OCI-LY7 (cell line): Measurements from ENCODE around the gene RBM19. TPM values are rescaled to one million over a fixed set of nuclear protein-coding genes. Genes with fewer than 3 reads are reported as not detected.

Experiments
- BruUV-seq: library from RNA; stranded (reverse); fragments of 400-500 nt; replicated peaks from 2 replicates; lab custom pipeline; 2021; lab: Mats Ljungman, UMichigan
- CTCF ChIA-PET: fragments of 300-600 bp; sonication (Branson Sonifier 250); formaldehyde crosslinking; loops from one replicate; lab custom pipeline; 2022; ENCODE audit warnings: antibody characterized with exemption; ENCODE audit not compliant: unreplicated experiment; lab: Charles Lee
- POLR2A ChIA-PET: fragments of 300-600 bp; sonication (Branson Sonifier 250); formaldehyde crosslinking; loops from one replicate; lab custom pipeline; 2022; ENCODE audit warnings: antibody characterized with exemption; lab: Charles Lee
- DNase-seq: peaks from one replicate; pipeline ENCODE4 v3.0.0-alpha.2; 2015; ENCODE audit warnings: low spot score
- H2AFZ ChIP-seq: fragments of 200-600 bp; sonication (generic), shearing (Covaris generic); 2 replicates; pipeline ENCODE4 v1.6.1; 2014; ENCODE audit warnings: mild to moderate bottlenecking, antibody characterized with exemption, low read length, moderate library complexity
- H3K27ac ChIP-seq: fragments of 200-600 bp; sonication (generic); 2 replicates; pipeline ENCODE4 v1.5.1; 2014; ENCODE audit warnings: mixed run types, low read depth, mild to moderate bottlenecking, moderate library complexity, low read length, inconsistent platforms; ENCODE audit not compliant: poor library complexity, severe bottlenecking
- H3K36me3 ChIP-seq: fragments of 200-600 bp; sonication (generic); 2 replicates; pipeline ENCODE4 v1.6.1; 2014; ENCODE audit warnings: mild to moderate bottlenecking, antibody characterized with exemption, low read length, moderate library complexity, mixed read lengths; ENCODE audit not compliant: insufficient read depth
- H3K4me1 ChIP-seq: fragments of 200-600 bp; sonication (generic); 2 replicates; pipeline ENCODE4 v1.5.1; 2014; ENCODE audit warnings: mild to moderate bottlenecking, low read length; ENCODE audit not compliant: insufficient read depth, poor library complexity, severe bottlenecking
- H3K4me2 ChIP-seq: fragments of 200-600 bp; sonication (generic); 2 replicates; pipeline ENCODE4 v1.6.1; 2014; ENCODE audit warnings: mild to moderate bottlenecking, low read length
- H3K4me3 ChIP-seq: fragments of 200-600 bp; sonication (generic); 2 replicates; pipeline ENCODE4 v1.5.1; 2014; ENCODE audit warnings: mild to moderate bottlenecking, low read depth, low read length; ENCODE audit not compliant: poor library complexity, severe bottlenecking
- H3K79me2 ChIP-seq: fragments of 200-600 bp; sonication (generic); 2 replicates; pipeline ENCODE4 v1.6.1; 2016; ENCODE audit warnings: low read depth, mild to moderate bottlenecking, low read length, moderate library complexity, mixed read lengths; ENCODE audit not compliant: insufficient read depth
- H3K9me2 ChIP-seq: fragments of 200-600 bp; sonication (generic); 2 replicates; pipeline ENCODE4 v1.6.1; 2016; ENCODE audit warnings: mild to moderate bottlenecking, low read length, mixed read lengths; ENCODE audit not compliant: insufficient read depth
- H3K9me3 ChIP-seq: fragments of 200-600 bp; sonication (generic); 2 replicates; pipeline ENCODE4 v1.6.1; 2014; ENCODE audit warnings: mild to moderate bottlenecking, mixed run types, low read length, mixed read lengths
- H4K20me1 ChIP-seq: fragments of 200-600 bp; sonication (generic); 2 replicates; pipeline ENCODE4 v1.6.1; 2014; ENCODE audit warnings: mild to moderate bottlenecking, antibody characterized with exemption, low read length, moderate library complexity, mixed read lengths; ENCODE audit not compliant: insufficient read depth
- EZH2phosphoT487 ChIP-seq: fragments of 200-600 bp; sonication (generic); IDR thresholded peaks from 2 replicates; pipeline ENCODE4 v1.6.1; 2018; ENCODE audit warnings: low read depth, borderline replicate concordance, mild to moderate bottlenecking, mixed run types, antibody characterized with exemption, low read length, moderate library complexity, mixed read lengths
- intact Hi-C: fragments of 100-400 bp; cut with micrococcal nuclease; formaldehyde crosslinking; loops from one replicate; pipeline ENCODE4 v1.10.0; 2022; ENCODE audit not compliant: unreplicated experiment
- total RNA-seq, 2 experiments: library from RNA; depleted of rRNA in 1 of 2; stranded (reverse); fragments of >200 nt in 1 of 2; shearing (Covaris generic) in 1 of 2; gene quantifications; 2 replicates each; pipeline ENCODE4 v1.2.3, GENCODE V29; 2014 to 2022
- TF ChIP-seq, protein P1 (sequence below): fragments of 200-600 bp; sonication (generic); conservative IDR thresholded peaks from 2 replicates; pipeline ENCODE4 v1.5.1; 2014; ENCODE audit warnings: mild to moderate bottlenecking, antibody characterized with exemption, low read length, moderate library complexity, mixed read lengths

The RBM19 gene
- total RNA-seq, 2 experiments from 2014 or later = 37.8 to 46.2 TPM

DNA sequence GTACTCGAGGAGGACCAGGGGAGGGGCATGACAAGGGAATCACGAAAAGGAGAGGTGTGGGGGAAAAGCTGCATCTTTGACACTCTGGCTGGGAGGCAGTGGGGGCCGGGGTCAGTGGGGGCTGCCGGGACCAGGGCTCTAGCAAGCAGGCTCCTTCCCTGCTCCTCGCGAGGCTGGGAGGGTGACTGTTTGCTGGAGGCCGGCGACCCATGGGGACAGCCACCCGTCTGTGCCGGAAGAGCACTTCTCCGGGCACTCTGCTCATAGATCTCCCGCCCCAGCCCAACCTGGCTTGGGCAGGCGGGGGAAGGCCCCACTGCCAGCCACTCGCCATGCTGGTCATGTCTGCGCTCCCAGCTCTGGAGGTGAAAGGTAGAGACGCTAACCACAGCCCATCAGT, 130.7 kb downstream of the RBM19 start:
- POLR2A ChIA-PET = interaction anchor here (0.6 kb wide), 1 partner anchor 12 kb away, joined by 3 read pairs; no protein-coding TSS in a partner anchor
- TF ChIP-seq, protein P1, sequence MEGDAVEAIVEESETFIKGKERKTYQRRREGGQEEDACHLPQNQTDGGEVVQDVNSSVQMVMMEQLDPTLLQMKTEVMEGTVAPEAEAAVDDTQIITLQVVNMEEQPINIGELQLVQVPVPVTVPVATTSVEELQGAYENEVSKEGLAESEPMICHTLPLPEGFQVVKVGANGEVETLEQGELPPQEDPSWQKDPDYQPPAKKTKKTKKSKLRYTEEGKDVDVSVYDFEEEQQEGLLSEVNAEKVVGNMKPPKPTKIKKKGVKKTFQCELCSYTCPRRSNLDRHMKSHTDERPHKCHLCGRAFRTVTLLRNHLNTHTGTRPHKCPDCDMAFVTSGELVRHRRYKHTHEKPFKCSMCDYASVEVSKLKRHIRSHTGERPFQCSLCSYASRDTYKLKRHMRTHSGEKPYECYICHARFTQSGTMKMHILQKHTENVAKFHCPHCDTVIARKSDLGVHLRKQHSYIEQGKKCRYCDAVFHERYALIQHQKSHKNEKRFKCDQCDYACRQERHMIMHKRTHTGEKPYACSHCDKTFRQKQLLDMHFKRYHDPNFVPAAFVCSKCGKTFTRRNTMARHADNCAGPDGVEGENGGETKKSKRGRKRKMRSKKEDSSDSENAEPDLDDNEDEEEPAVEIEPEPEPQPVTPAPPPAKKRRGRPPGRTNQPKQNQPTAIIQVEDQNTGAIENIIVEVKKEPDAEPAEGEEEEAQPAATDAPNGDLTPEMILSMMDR = no peak
- TF ChIP-seq EZH2phosphoT487 = no peak

GRCh38 chr12:113833422-113833821, 132.7 kb downstream of the RBM19 start:
- TF ChIP-seq, protein P1 = no peak
- TF ChIP-seq EZH2phosphoT487 = no peak
- H2AFZ ChIP-seq = no peak overlapping the region
- H4K20me1 ChIP-seq = no peaks in the 10 kb centered on the region
- BruUV-seq = no TSS peak
- H3K36me3 ChIP-seq = no peaks in the 10 kb centered on the region
- no peaks in the 10 kb centered on the region for H3K79me2 ChIP-seq
- no peaks in the 10 kb centered on the region for H3K9me3 ChIP-seq
- no peak overlapping the region for H3K27ac ChIP-seq
- H3K4me1 ChIP-seq = peaks cover 12% of the 10 kb centered on the region
- peak overlapping the region; percentile 44 for H3K4me2 ChIP-seq
- H3K4me3 ChIP-seq = no peak overlapping the region
- H3K9me2 ChIP-seq = no peaks in the 10 kb centered on the region
- no peak for DNase-seq
- ChIA-PET CTCF (no interaction called here), POLR2A (no interaction called here)
- intact Hi-C loops = no loop called here

More for the DNA sequence above, 130.7 kb downstream of the RBM19 start:
- H3K36me3 ChIP-seq = no peaks in the 10 kb centered on the region
- CTCF ChIA-PET = no interaction called here
- no peak overlapping the region for H2AFZ ChIP-seq
- H3K4me1 ChIP-seq = peaks cover 12% of the 10 kb centered on the region
- no peaks in the 10 kb centered on the region for H3K9me2 ChIP-seq
- no TSS peak for BruUV-seq
- H3K4me3 ChIP-seq = no peak overlapping the region
- no peak for DNase-seq
- H4K20me1 ChIP-seq = no peaks in the 10 kb centered on the region
- H3K9me3 ChIP-seq = no peaks in the 10 kb centered on the region
- intact Hi-C loops = no loop called here
- H3K4me2 ChIP-seq = no peak overlapping the region
- H3K79me2 ChIP-seq = no peaks in the 10 kb centered on the region
- H3K27ac ChIP-seq = no peak overlapping the region

DNA sequence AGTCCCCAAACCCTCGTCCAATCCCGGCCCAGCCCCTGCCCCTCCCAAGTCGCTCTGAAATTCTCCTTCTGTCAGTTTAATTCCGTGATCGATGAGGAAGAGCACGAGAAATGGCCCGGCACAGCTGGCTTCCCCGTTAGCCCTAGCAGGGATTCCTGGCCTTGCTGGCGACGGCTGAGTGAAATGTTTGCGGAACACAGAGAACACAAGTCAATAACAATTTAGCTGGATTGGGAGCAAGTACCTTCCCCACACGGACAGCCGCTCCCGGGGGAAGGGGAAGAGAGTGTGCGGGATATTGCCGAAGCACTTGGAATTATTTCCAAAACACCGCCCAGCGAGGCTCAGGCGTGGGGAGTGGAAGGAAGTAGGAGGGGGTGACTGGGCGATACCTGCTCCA, 134.6 kb downstream of the RBM19 start:
- Histone ChIP-seq H3K36me3 (no peaks in the 10 kb centered on the region), H3K27ac (no peak overlapping the region), H3K9me2 (no peaks in the 10 kb centered on the region), H4K20me1 (no peaks in the 10 kb centered on the region), H3K4me1 (peaks cover 12% of the 10 kb centered on the region), H3K4me2 (no peak overlapping the region), H3K79me2 (no peaks in the 10 kb centered on the region), H3K4me3 (no peak overlapping the region), H3K9me3 (no peaks in the 10 kb centered on the region), H2AFZ (no peak overlapping the region)
- no peak for TF ChIP-seq EZH2phosphoT487
- TF ChIP-seq, protein P1 = no peak
- no peak for DNase-seq
- intact Hi-C loops = no loop called here
- BruUV-seq = no TSS peak
- ChIA-PET POLR2A (no interaction called here), CTCF (no interaction called here)
